ENCODE data around the gene EPHA3. TPM values are rescaled to one million over a fixed set of nuclear protein-coding genes. Genes with fewer than 3 reads are reported as not detected.

Gene EPHA3
- total and polyA plus RNA-seq, 7 donors = 0.12 to 2.4 (median 0.64) TPM

DNA sequence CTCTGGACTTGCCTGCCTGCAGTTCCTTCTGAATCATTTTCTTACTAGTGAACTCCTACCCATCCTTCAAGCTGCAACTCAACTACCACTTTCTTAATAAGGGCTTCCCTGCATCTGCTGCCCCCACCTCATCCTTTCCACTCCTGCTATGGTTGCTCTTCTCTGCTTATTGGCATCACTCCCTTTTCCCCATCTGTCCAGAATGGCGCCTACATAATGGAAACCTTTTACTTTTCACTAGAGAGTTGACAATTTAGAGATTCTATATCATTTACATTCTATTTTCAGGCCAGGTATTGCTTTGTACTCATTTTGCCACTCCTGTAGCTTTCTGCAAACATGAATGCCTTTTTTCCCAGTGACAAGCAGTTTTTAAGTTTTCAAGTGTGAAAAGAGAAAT is 1.9 kb upstream of the EPHA3 start:
- no peaks in the 10 kb centered on the region for H3K9me3 ChIP-seq
- H3K27me3 ChIP-seq (ENCODE audit: insufficient read depth in 3 of 3, low read length in 2 of 3) = peaks cover 0 to 21% (median 3%) of the 10 kb centered on the region in 3 donors
- WGBS, 3 donors = 88 to 100% (median 97%) methylated on average over 1 of the region's 1 CpG
- H3K36me3 ChIP-seq (ENCODE audit: insufficient read depth in 1 of 2, low read depth in 1 of 2) = no peaks in the 10 kb centered on the region
- DNase-seq = no peak
- TF ChIP-seq CTCF (IDR thresholded peaks at IDR 0.05) = no peak
- H3K27ac ChIP-seq = no peak overlapping the region
- H3K4me3 ChIP-seq = no peak overlapping the region
- H3K4me1 ChIP-seq = no peaks in the 10 kb centered on the region
- intact Hi-C loops (cut with DNase I) = loop anchor here (10.0 kb wide), 1 partner anchor 901 kb away; no protein-coding TSS in a partner anchor
- no peak for ATAC-seq

DNA sequence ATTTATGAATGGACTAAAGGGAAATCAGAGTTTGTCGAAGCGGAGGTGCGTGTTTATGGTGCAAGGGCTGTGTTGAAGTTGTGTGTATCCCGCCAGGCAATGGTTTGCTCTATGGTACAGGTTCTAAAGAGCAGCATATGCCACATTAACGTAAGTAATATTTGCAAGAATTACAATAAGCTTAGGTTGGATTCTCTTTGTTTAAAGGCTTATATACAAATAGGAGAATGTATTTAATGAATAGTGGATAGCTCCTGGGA is 800 bp downstream of the EPHA3 start:
- DNase-seq (no peak), ATAC-seq (no peak)
- Histone ChIP-seq H3K27me3 (ENCODE audit: insufficient read depth in 3 of 3, low read length in 2 of 3) (peaks cover 0 to 21% (median 3%) of the 10 kb centered on the region in 3 donors), H3K36me3 (ENCODE audit: insufficient read depth in 1 of 2, low read depth in 1 of 2) (no peaks in the 10 kb centered on the region), H3K4me1 (no peaks in the 10 kb centered on the region), H3K4me3 (peak overlapping the region; percentile 59), H3K9me3 (no peaks in the 10 kb centered on the region), H3K27ac (no peak overlapping the region)
- intact Hi-C loops (cut with DNase I) = loop anchor here (10.0 kb wide), 1 partner anchor 903 kb away; no protein-coding TSS in a partner anchor
- WGBS, 3 donors = 28 to 31% (median 31%) methylated on average over 5 of the region's 5 CpGs
- TF ChIP-seq CTCF (IDR thresholded peaks at IDR 0.05) = no peak

- no peak for TF ChIP-seq CTCF (IDR thresholded peaks at IDR 0.05)
- H3K27me3 ChIP-seq (ENCODE audit: insufficient read depth in 3 of 3, low read length in 2 of 3) = peaks cover 0 to 5% (median 2%) of the 10 kb centered on the region in 3 donors
- H3K4me1 ChIP-seq = no peaks in the 10 kb centered on the region
- DNase-seq = no peak
- WGBS, 3 donors = 77 to 81% (median 80%) methylated on average over 4 of the region's 4 CpGs
- H3K9me3 ChIP-seq = no peaks in the 10 kb centered on the region
- H3K36me3 ChIP-seq (ENCODE audit: insufficient read depth in 1 of 2, low read depth in 1 of 2) = no peaks in the 10 kb centered on the region
- ATAC-seq = no peak
- intact Hi-C loops (cut with DNase I) = no loop called here
- H3K27ac ChIP-seq = no peak overlapping the region
- H3K4me3 ChIP-seq = no peak overlapping the region
These were observed 5.9 kb downstream of the EPHA3 start for GRCh38 chr3:89113344-89113743.

DNA sequence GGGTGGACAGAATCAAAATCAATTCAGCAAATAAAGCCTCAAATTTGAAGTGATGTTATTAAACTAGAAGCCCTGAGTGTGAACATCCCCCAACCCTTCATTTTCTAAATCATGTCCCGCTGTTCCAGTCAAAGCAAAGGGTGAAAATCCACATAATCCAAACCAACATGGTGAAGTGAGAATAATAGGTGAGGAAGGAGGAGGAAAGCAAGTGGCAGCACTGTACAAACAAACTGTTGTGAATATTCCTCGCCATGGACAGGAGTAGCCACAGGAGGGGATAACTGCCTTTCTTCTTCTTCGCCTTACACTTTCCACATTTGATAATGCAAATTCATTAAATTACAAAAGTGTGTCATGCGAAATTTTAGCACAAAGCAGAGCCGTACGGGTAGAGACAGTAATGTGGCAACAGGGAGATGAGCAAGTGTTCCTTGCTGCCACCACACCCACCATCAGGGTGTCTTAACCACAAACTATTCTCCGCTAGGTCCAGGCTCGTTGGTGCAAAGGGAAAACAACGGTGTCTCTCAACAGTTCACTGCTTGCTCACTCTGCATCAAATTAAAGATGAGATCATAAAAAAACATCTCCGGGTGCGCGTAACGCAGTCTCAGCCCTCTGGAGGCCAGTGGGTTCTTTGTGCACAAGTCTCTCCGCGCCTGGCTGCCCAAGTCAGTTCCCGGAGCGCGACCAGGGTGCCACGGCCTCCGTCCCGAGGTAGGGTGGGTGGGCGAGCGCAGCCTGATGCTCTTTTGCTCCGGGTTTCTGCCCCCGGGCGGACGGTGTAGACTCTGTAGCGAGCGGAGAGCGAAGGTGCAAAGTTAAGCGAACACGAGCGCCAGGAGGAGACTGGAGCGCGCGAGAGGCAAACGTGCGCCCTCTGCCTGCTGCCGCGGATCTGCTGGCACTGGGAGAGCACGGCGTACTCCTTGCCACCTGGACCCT is 6.7 kb downstream of the EPHA3 start:
- peak; percentile 43 to 87 (median 70) for ATAC-seq
- Histone ChIP-seq H3K36me3 (ENCODE audit: insufficient read depth in 1 of 2, low read depth in 1 of 2) (no peaks in the 10 kb centered on the region), H3K27me3 (ENCODE audit: insufficient read depth in 3 of 3, low read length in 2 of 3) (peaks cover 0 to 3% (median 0%) of the 10 kb centered on the region in 3 donors), H3K27ac (no peak overlapping the region), H3K4me3 (peak overlapping the region; percentile 59), H3K9me3 (no peaks in the 10 kb centered on the region), H3K4me1 (no peaks in the 10 kb centered on the region)
- WGBS, 3 donors = 4 to 6% (median 5%) methylated on average over 39 to 42 of the region's 42 CpGs
- DNase-seq = peak; percentile 32 to 72
- intact Hi-C loops (cut with DNase I) = no loop called here
- peak; percentile 41 for TF ChIP-seq CTCF (IDR thresholded peaks at IDR 0.05)
